Activated B cell treated with CpG ODN at 0.5 μM for 24 hours (primary cell): ENCODE measurements around the gene PAN3. TPM values are rescaled to one million over a fixed set of nuclear protein-coding genes. Genes with fewer than 3 reads are reported as not detected.

ENCODE experiments used
- ATAC-seq: fragments of 200-7000 bp; cut with Tn5 transposase; one replicate; pipeline ENCODE4 v1.10.0; 2021; ENCODE audit warnings: low read depth, mild to moderate bottlenecking, moderate library complexity
- CTCF ChIA-PET: fragments of 350-600 bp; sonication (Branson Sonifier 250); formaldehyde crosslinking; loops from one replicate; lab custom pipeline; 2021; ENCODE audit warnings: antibody characterized with exemption; lab: Charles Lee
- POLR2A ChIA-PET: fragments of 350-600 bp; sonication (Branson Sonifier 250); formaldehyde crosslinking; loops from one replicate; lab custom pipeline; 2021; ENCODE audit warnings: antibody characterized with exemption; lab: Charles Lee
- DNase-seq: peaks from one replicate; pipeline ENCODE4 v3.0.0; 2022
- H3K27ac Mint-ChIP-seq: one replicate; pipeline ENCODE4 v1.8.0; 2020; ENCODE audit warnings: mixed read lengths
- H3K27me3 Mint-ChIP-seq: one replicate; pipeline ENCODE4 v1.8.0; 2021; ENCODE audit warnings: mixed read lengths
- H3K36me3 Mint-ChIP-seq: one replicate; pipeline ENCODE4 v1.8.0; 2021; ENCODE audit warnings: low read depth, mixed read lengths
- H3K4me1 Mint-ChIP-seq: one replicate; pipeline ENCODE4 v1.8.0; 2021; ENCODE audit warnings: mixed read lengths
- H3K4me3 Mint-ChIP-seq: one replicate; pipeline ENCODE4 v1.8.0; 2020; ENCODE audit warnings: mild to moderate bottlenecking, mixed read lengths
- H3K9me3 Mint-ChIP-seq: one replicate; pipeline ENCODE4 v1.8.0; 2020; ENCODE audit warnings: mixed read lengths
- CTCF ChIP-seq: fragments of 200-600 bp; IDR thresholded peaks from one replicate; pipeline ENCODE4 v1.8.0; 2022; ENCODE audit warnings: antibody characterized with exemption, mild to moderate bottlenecking
- intact Hi-C: fragments of 100-400 bp; cut with micrococcal nuclease; formaldehyde crosslinking; loops from one replicate; pipeline ENCODE4 v1.15.1; 2024
- total RNA-seq: library from RNA; stranded (reverse); gene quantifications from 2 replicates; pipeline ENCODE4 v1.2.3, GENCODE V29; 2022

The PAN3 gene
- total RNA-seq, 1 donor from 2014 or later, result 68.2 TPM

GRCh38 chr13:28166257-28166656 is 27.9 kb downstream of the PAN3 start:
- ChIA-PET POLR2A (no interaction called here), CTCF (no interaction called here)
- ATAC-seq (no peak), DNase-seq (no peak)
- peaks cover 61% of the 10 kb centered on the region for H3K4me1 Mint-ChIP-seq
- H3K27ac Mint-ChIP-seq, result no peak overlapping the region
- H3K9me3 Mint-ChIP-seq, result no peaks in the 10 kb centered on the region
- H3K36me3 Mint-ChIP-seq, result peaks cover 12% of the 10 kb centered on the region
- no peak overlapping the region for H3K4me3 Mint-ChIP-seq
- H3K27me3 Mint-ChIP-seq, result no peaks in the 10 kb centered on the region
- no peak for TF ChIP-seq CTCF
- intact Hi-C loops, result loop anchor here (5.0 kb wide), 1 partner anchor 36 kb away; no protein-coding TSS in a partner anchor

- Mint-ChIP-seq H3K27ac (no peak overlapping the region), H3K4me1 (peaks cover 46% of the 10 kb centered on the region), H3K9me3 (no peaks in the 10 kb centered on the region), H3K27me3 (no peaks in the 10 kb centered on the region), H3K4me3 (no peak overlapping the region), H3K36me3 (peaks cover 37% of the 10 kb centered on the region)
- ChIA-PET POLR2A (no interaction called here), CTCF (no interaction called here)
- no peak for ATAC-seq
- intact Hi-C loops, result no loop called here
- no peak for DNase-seq
- no peak for TF ChIP-seq CTCF
These were observed 32.9 kb downstream of the PAN3 start for GRCh38 chr13:28171266-28171665.

GRCh38 chr13:28172947-28173346 is 34.6 kb downstream of the PAN3 start:
- no peak for TF ChIP-seq CTCF
- intact Hi-C loops, result no loop called here
- peaks cover 37% of the 10 kb centered on the region for H3K4me1 Mint-ChIP-seq
- no peak overlapping the region for H3K27ac Mint-ChIP-seq
- ATAC-seq (no peak), DNase-seq (no peak)
- H3K36me3 Mint-ChIP-seq, result peaks cover 47% of the 10 kb centered on the region
- no peak overlapping the region for H3K4me3 Mint-ChIP-seq
- CTCF ChIA-PET, result no interaction called here
- no peaks in the 10 kb centered on the region for H3K9me3 Mint-ChIP-seq
- POLR2A ChIA-PET, result interaction anchor here (0.5 kb wide), 1 partner anchor 17 kb away, joined by 4 read pairs; no protein-coding TSS in a partner anchor
- no peaks in the 10 kb centered on the region for H3K27me3 Mint-ChIP-seq

- ATAC-seq (no peak), DNase-seq (no peak)
- H3K4me3 Mint-ChIP-seq, result no peak overlapping the region
- TF ChIP-seq CTCF, result no peak
- no peaks in the 10 kb centered on the region for H3K27me3 Mint-ChIP-seq
- intact Hi-C loops, result no loop called here
- ChIA-PET POLR2A (interaction anchor here (0.6 kb wide), 1 partner anchor 36 kb away, joined by 6 read pairs; no protein-coding TSS in a partner anchor), CTCF (no interaction called here)
- H3K36me3 Mint-ChIP-seq, result peaks cover 54% of the 10 kb centered on the region
- H3K4me1 Mint-ChIP-seq, result peaks cover 31% of the 10 kb centered on the region
- no peaks in the 10 kb centered on the region for H3K9me3 Mint-ChIP-seq
- no peak overlapping the region for H3K27ac Mint-ChIP-seq
These were observed 35.4 kb downstream of the PAN3 start for GRCh38 chr13:28173793-28174192.

GRCh38 chr13:28177327-28177726 is 39.0 kb downstream of the PAN3 start:
- ChIA-PET POLR2A (no interaction called here), CTCF (no interaction called here)
- Mint-ChIP-seq H3K36me3 (peaks cover 53% of the 10 kb centered on the region), H3K9me3 (no peaks in the 10 kb centered on the region), H3K4me1 (peaks cover 22% of the 10 kb centered on the region), H3K27me3 (no peaks in the 10 kb centered on the region), H3K27ac (no peak overlapping the region), H3K4me3 (no peak overlapping the region)
- intact Hi-C loops, result no loop called here
- ATAC-seq (no peak), DNase-seq (no peak)
- TF ChIP-seq CTCF, result no peak
